Inflammatory macrophage (primary cell): Measurements from ENCODE around the gene LHPP.
A peak's percentile ranks its signal among the peaks of the same experiment; 100 is the strongest.
"Not testable (repeated sequence)": the region's sequence is repeated elsewhere in the genome, so short reads cannot be mapped to it uniquely, and the experiment has no call there.

Experiments
- DNase-seq, 2 donors: peaks; one replicate each; pipeline ENCODE4 v3.0.0-alpha.2; 2020 to 2022
- total RNA-seq, 18 experiments: gene quantifications; one replicate each; lab custom pipeline; 2026; ENCODE audit warnings: mixed read lengths in 6 of 18, inconsistent platforms in 2 of 18; lab: John Stamatoyannopoulos, UW

LHPP gene, protein sequence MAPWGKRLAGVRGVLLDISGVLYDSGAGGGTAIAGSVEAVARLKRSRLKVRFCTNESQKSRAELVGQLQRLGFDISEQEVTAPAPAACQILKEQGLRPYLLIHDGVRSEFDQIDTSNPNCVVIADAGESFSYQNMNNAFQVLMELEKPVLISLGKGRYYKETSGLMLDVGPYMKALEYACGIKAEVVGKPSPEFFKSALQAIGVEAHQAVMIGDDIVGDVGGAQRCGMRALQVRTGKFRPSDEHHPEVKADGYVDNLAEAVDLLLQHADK
- 3.8 to 9.9 (median 6.5) reads per million in 18 experiments for total RNA-seq

- peak; percentile 90 to 92 for DNase-seq
Measured at GRCh38 chr10:124461642-124462347, at the start of gene LHPP. Gene LHPP (plus strand): TSS chr10:124461823. CDS start chr10:124461863, 40 bp downstream.

- DNase-seq = no peak
Measured at GRCh38 chr10:124414076-124414475, 47.5 kb upstream of the LHPP start.

- DNase-seq = no peak
Measured at GRCh38 chr10:124415210-124415609, 46.4 kb upstream of the LHPP start.

DNA sequence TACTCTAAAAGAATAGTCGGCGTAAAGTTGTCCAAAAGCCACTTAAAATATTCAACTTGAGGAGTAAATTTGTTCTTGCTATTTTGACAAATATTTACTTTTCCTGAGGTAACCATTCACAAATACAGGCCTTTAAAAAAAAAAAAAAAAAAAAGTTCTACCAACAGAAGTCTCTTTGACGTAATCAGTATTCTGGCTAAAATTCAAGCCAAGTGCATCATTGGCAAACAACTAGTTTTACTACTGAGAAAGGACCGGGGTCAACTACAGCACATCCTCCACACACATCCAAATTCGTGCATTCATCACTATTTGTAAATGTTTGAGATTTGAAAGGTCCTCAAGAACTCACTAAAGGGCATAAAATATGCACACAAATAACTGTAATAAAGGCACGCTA is 44.9 kb upstream of the LHPP start:
- no peak for DNase-seq

GRCh38 chr10:124417895-124418725 is 43.5 kb upstream of the LHPP start:
- peak; percentile 44 to 52 for DNase-seq

DNA sequence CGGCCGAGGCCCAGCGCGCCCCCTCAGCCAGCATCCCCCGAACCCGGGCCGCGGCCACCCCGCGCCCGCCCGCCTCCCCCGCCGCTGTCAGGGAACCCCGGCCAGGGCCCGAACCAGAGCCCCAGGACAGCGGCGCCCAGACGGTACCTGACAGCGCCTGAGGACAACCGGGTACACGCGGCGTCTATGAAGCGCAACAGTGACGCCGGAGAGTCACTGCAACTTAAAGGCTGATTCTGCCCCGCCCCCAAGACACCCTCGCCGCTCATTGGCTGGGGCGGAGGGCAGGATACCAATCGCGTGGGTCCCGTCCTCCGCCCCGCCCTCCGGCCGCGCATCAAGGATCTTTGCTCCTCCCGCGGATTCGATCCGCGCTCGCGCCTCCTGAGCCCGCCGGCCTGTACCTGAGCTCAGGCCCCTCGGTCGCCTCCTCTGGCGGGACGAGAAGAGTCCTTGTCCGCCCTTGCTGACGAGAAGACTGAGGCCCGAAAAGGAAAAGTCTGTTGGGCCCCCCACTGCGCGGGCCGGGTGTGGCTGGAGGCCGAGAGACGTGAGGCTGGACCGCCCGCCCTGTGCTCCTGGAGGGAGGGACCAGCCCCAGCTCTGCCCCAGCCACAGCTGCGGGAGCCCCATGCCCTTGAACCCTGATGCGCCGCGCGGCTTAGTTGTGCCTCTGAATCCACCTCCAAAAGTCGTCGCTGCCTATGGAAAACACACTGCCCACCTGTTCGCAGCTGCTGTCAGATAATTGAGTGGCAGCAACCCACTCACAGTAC is 42.7 kb upstream of the LHPP start, which contains the start of gene OAT:
Gene OAT, minus strand, starts transcription at position 198 of the 776 bp plus-strand sequence. CDS start 6,752 bp downstream, outside the sequence.
- peak; percentile 96 for DNase-seq

DNA sequence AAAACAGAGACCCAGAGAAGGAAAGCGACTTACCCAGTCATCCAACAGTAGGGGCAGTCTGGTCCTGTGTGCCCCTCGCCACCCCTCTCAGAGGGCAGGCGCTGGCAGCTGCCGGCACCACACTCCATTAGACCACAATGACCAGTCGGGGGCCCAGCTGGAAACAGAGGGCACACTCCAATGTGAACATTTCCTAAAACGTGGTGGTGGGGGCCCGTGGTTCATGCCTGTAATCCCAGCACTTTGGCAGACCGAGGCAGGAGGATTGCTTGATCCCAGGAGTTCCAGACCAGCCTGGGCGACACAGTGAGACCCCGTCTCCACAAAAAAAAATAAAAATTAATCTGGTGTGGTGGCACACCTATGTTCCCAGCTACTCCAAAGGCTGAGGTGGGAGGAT is 42.0 kb upstream of the LHPP start:
- no peak for DNase-seq

- DNase-seq = no peak
Measured at GRCh38 chr10:124420254-124420653, 41.4 kb upstream of the LHPP start.

DNA sequence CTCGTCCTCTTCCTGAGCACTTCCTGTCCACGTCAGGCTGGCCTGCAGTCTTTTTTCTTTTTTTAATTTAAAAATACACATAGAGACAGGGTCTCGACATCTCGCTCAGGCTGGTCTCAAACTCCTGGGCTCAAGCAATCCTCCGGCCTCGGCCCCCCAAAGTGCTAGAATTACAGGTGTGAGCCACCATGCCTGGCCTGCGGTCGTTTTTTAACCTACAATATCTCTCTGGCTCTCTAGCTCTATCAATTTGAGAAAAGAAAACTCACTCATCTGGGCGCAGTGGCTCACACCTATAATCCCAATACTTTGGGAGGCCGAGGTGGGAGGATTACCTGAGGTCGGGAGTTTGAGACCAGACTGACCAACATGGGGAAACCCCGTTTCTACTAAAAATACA is 38.9 kb upstream of the LHPP start:
- no peak for DNase-seq

DNA sequence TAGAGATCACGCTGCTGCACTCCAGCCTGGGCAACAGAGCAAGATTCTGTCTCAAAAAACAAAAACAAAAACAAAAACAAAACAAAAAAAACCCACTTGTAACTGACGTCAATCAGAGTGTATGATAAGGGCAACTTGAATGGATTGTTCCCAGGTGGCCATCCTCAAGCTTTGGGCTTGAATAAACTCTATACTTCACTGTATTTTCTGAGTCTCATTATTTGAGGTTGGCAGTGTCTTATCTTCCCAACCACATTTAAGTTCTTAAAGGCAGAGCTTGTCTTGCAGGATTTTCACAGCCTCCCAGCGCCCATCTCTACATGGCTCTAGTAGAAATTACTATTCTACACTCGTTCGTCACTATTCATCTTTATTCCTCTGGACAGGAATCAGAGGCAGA is 37.8 kb upstream of the LHPP start:
- no peak for DNase-seq

DNA sequence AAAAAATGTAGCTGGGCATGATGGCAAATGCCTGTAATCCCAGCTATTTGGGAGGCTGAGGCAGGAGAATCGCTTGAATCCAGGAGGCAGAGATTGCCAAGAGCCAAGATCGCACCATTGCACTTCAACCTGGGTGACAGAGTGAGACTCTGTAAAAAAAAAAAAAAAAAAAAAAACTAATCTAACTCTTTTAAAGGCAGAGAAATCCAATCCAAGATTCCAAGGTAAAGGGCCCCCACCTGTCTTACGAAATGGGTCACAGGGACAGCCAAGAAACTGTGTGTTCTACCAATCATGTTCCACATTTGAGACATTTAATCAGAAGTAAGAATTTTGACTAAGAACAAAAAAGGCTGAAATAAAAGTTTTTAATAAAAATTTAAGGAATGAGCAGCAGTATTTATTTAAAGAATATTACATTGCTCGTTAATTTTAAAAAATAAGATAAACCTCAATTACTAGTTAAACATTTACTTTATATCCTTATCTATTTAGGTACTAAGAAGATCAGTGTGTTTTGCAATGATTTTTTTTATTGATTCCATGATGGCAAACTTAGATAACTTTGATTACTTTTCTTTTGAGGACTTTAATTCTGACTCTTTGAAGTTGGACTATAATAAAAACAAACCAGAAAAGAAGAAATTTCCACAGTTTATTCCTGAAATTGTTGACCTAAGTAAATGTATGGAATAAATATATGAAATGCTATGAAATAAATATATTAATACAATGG is 36.2 kb upstream of the LHPP start:
- no peak for DNase-seq

DNA sequence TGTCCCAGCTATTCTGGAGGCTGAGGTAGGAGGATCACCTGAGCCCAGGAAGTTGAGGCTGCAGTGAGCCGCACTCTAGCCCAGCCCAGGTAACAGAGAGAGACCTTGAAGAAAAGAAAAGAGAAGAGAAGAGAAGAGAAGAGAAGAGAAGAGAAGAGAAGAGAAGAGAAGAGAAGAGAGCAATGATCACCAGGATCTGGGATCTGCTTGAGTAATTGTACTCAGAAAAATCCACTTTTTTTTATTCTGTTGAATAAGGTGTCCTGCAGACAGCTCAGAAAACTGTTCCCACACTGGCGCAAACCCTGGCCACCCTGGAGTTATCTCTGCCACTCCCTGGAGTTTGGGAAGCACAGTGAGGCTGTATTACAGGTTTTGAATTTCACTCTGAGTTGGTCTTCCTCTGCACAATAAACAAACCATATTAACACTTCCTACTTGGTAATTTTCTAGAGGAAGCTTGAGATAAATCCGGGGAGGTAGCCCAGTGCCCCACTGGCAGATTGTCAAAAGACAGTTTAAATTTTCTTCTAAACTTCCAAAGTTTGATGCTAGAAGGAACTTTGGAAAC is 33.3 kb upstream of the LHPP start:
- no peak for DNase-seq

- no peak for DNase-seq
Measured at GRCh38 chr10:124429576-124429975, 32.0 kb upstream of the LHPP start.

- DNase-seq = no peak
Measured at GRCh38 chr10:124430077-124430476, 31.5 kb upstream of the LHPP start.

GRCh38 chr10:124433461-124433860 is 28.2 kb upstream of the LHPP start:
- DNase-seq = no peak

DNA sequence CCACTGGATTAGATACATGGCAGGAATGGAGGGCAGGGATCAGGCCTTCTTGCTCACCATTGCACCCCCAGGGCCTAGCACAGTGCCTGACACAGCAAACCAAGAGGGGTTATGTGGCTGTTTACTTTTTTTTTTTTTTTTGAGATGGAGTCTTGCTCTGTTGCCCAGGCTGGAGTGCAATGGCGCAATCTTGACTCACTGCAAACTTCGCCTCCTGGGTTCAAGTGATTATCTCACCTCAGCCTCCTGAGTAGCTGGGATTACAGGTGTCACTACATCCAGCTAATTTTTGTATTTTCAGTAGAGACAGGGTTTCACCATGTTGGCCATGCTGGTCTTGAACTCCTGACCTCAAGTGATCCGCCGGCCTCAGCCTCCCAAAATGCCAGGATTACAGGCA is 25.9 kb upstream of the LHPP start:
- not testable (repeated sequence) for DNase-seq

DNA sequence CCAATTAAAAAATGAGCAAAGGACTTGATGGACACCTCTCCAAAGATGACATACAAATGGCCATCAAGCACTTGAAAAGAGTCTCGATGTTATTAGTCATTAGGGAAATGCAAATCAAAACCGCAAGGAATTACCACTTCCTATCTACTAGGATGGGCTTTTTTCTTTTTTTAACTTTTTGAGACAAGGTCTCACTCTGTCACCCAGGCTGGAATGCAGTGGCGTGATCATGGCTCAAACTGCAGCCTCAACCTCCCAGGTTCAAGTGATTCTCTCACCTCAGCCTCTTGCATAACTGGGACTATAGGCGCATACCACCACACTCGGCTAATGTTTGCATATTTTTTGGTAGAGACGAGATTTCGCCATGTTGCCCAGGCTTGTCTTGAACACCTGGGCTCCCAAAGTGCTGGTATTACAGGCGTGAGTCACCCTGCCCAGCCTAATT is 25.4 kb upstream of the LHPP start:
- peak; percentile 13 to 49 for DNase-seq

- DNase-seq = not testable (repeated sequence)
Measured at GRCh38 chr10:124441694-124442093, 19.9 kb upstream of the LHPP start.

DNA sequence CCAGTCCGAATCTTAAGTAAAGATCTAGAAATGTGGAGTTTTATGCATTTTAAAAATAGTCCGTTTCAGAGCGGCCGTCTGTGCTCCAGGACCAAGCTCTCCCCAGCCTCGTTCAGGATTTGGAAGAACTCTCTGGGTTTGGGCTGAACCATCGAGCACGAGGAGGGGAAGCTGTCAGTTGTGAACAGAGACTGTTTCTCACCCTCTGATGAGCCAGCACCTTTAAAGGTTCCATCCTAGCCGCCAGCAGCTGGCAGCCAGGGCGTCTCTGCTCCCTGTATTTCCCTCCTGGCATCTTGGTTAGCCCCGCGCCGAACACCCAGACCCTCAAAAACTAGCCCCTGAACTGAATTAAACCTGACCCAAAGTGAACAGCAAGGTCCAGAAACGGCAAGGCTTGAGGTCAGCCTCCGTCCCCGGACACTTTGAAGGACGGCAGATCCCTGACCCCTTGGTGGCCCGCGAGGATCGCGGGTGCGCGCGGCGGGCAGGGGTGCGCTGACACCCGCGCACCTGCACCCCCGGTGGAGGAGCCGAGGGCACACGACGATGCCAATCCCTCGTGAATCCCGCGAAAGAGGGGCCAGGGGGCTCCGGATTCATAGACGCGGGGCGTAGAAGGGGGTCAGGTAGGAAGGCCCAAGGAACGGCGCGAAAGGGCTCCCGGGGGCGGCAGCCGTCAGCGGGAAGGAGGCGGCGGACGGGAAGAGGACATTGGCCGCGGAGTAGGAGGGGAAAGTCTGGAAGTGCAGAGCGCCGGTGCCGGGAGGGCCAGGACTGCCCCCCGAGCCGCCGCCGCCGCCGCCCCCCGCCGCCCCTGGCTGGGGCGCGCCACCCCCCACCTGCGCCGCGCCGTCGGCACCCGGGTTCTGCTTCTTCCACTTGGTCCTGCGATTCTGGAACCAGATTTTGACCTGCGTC is 14.5 kb upstream of the LHPP start:
- no peak for DNase-seq
